Kidney (tissue), 14 donors: Measurements from ENCODE around the gene FBXL2. TPM values are rescaled to one million over a fixed set of nuclear protein-coding genes. Genes with fewer than 3 reads are reported as not detected.

Experiments used
- DNase-seq, 5 donors: peaks; one replicate each; pipeline ENCODE4 v3.0.0-alpha.2; 2013 to 2020
- FAIRE-seq: peaks from 2 replicates; lab custom pipeline; 2012; peaks lifted over from hg19 to GRCh38; lab: Jason Lieb, UNC
- H3K27ac ChIP-seq, 2 donors: one replicate each; pipeline ENCODE4 v1.7.0; 2013; ENCODE audit warnings: low read depth in 2 of 2, low read length in 2 of 2, inconsistent platforms in 1 of 2
- H3K27me3 ChIP-seq: one replicate; pipeline ENCODE4 v1.7.1; 2013; ENCODE audit warnings: low read length, inconsistent platforms; ENCODE audit not compliant: control insufficient read depth, insufficient read depth
- H3K36me3 ChIP-seq, 3 donors: one replicate each; pipeline versions ENCODE4 v1.7.0 to v1.7.1; 2013; ENCODE audit warnings: low read length in 3 of 3, control low read depth in 1 of 3, inconsistent platforms in 1 of 3; ENCODE audit not compliant: insufficient read depth in 3 of 3, control insufficient read depth in 2 of 3
- H3K4me1 ChIP-seq, 3 donors: one replicate each; pipeline versions ENCODE4 v1.7.0 to v1.7.1; 2013; ENCODE audit warnings: low read length in 3 of 3, inconsistent platforms in 1 of 3, low read depth in 1 of 3; ENCODE audit not compliant: control insufficient read depth in 2 of 3, insufficient read depth in 2 of 3
- H3K4me3 ChIP-seq, 3 donors: one replicate each; pipeline versions ENCODE4 v1.7.0 to v1.8.1; 2013; ENCODE audit warnings: low read length in 3 of 3, control low read depth in 1 of 3, inconsistent platforms in 1 of 3
- H3K9ac ChIP-seq, 3 donors: one replicate each; pipeline versions ENCODE4 v1.7.0 to v1.7.1; 2013; ENCODE audit warnings: low read length in 3 of 3, control low read depth in 1 of 3, inconsistent platforms in 1 of 3
- H3K9me3 ChIP-seq, 3 donors: one replicate each; pipeline versions ENCODE4 v1.7.0 to v1.7.1; 2013; ENCODE audit warnings: low read length in 3 of 3, control low read depth in 1 of 3, inconsistent platforms in 1 of 3; ENCODE audit not compliant: control insufficient read depth in 2 of 3, insufficient read depth in 1 of 3
- intact Hi-C: fragments of 100-400 bp; cut with DNase I; formaldehyde crosslinking; loops from one replicate; pipeline ENCODE4 v1.11.1; 2022
- polyA plus RNA-seq: library from polyadenylated mRNA; stranded (reverse); fragments of 350-450 nt; fragmentation: Illumina TruSeq; extraction: RNeasy Lipid Tissue Mini Kit (QIAGEN cat#74804); gene quantifications from one replicate; pipeline ENCODE4 v1.2.3, GENCODE V29; 2014; ENCODE audit warnings: low read depth, low replicate concordance; ENCODE audit not compliant: insufficient read depth
- total RNA-seq: library from RNA; stranded (reverse); fragmentation: NEBNext Ultra II Directional; extraction: Animal tissue kit (Norgen Biotek cat#: 25700); gene quantifications from one replicate; pipeline ENCODE4 v1.2.1, GENCODE V29; 2021
- TF ChIP-seq, protein P1 (sequence below): IDR thresholded peaks from 3 replicates; pipeline ENCODE4 v1.5.1; 2012; ENCODE audit warnings: mild to moderate bottlenecking, moderate library complexity, borderline replicate concordance; ENCODE audit not compliant: insufficient read depth; ENCODE audit errors: extremely low read depth
- donor health status: control.
- donor health status: control.
- donor health status: control.
- donor health status: control.
- donor health status: control.
- donor health status: DM: yes; HTN: yes; CAD: no.
- donor health status: Normal renal cell carcinoma (clear cell type).

Gene FBXL2
- total and polyA plus RNA-seq, 2 donors from 2014 or later: 10.8 to 18.3 TPM

DNA sequence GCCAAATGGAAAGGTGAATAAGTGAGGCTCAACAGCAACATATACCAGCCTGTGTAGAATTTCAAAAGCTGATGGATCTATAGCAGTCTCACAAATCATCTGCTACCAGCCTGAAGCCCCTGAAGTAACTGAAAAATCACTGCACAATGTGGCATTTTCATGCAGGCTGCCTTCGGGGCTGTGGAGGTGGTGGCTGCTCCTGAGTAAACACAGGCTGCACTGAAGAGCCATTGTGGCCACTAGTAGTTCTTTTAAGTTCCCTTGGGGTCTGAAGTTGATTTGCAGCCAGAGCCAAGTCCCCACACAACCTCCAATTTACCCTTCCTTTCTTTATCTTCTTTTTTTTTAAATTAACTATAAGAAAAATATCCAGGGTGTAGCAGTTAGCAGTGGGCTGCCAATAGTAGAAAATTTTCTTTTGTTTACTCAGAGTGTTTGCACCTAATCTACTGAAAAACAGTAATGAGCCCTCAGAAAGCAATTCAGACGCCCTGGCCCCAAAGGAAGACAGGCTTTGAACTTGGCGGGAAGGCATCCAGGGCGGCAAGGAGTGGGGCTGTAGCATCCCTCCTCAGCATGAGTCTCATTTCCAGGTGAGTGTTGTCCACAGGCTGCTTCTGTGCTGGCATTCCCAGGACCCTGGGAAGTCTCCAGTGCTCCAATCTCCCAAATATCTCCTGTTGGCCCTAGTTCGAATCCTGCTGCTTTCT lies 45.3 kb upstream of the FBXL2 start:
- H3K9me3 ChIP-seq: no peaks in the 10 kb centered on the region
- H3K9ac ChIP-seq: no peak overlapping the region
- DNase-seq: no peak
- H3K27ac ChIP-seq: no peak overlapping the region
- no peaks in the 10 kb centered on the region for H3K36me3 ChIP-seq
- H3K4me1 ChIP-seq: no peaks in the 10 kb centered on the region
- intact Hi-C loops: no loop called here
- TF ChIP-seq, protein P1, sequence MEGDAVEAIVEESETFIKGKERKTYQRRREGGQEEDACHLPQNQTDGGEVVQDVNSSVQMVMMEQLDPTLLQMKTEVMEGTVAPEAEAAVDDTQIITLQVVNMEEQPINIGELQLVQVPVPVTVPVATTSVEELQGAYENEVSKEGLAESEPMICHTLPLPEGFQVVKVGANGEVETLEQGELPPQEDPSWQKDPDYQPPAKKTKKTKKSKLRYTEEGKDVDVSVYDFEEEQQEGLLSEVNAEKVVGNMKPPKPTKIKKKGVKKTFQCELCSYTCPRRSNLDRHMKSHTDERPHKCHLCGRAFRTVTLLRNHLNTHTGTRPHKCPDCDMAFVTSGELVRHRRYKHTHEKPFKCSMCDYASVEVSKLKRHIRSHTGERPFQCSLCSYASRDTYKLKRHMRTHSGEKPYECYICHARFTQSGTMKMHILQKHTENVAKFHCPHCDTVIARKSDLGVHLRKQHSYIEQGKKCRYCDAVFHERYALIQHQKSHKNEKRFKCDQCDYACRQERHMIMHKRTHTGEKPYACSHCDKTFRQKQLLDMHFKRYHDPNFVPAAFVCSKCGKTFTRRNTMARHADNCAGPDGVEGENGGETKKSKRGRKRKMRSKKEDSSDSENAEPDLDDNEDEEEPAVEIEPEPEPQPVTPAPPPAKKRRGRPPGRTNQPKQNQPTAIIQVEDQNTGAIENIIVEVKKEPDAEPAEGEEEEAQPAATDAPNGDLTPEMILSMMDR: no peak
- FAIRE-seq: no peak
- no peak overlapping the region for H3K4me3 ChIP-seq
- no peaks in the 10 kb centered on the region for H3K27me3 ChIP-seq

DNA sequence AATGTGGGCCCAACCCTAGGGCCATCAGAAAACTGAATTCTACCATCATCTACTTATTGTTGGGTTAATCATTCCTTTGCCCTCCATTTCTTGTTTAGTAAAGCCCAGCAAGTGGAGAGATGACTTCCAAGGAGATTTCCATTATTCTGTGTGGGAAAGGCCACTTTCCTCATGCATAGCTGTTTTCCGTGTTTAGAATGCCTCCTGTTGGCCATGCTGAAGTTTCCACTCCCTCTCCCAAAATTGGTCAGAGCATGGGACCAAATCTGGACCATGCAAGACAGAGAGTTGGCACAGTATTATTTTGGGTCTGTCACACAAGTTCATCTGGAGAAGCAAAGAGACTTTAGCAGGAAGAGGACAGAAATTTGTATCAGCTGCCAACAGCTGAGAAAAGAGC lies 43.4 kb upstream of the FBXL2 start:
- H3K9ac ChIP-seq: no peak overlapping the region
- no peaks in the 10 kb centered on the region for H3K9me3 ChIP-seq
- DNase-seq (no peak), FAIRE-seq (no peak)
- TF ChIP-seq, protein P1: no peak
- H3K36me3 ChIP-seq: no peaks in the 10 kb centered on the region
- H3K27me3 ChIP-seq: no peaks in the 10 kb centered on the region
- H3K4me3 ChIP-seq: no peak overlapping the region
- H3K4me1 ChIP-seq: no peaks in the 10 kb centered on the region
- intact Hi-C loops: no loop called here
- no peak overlapping the region for H3K27ac ChIP-seq

DNA sequence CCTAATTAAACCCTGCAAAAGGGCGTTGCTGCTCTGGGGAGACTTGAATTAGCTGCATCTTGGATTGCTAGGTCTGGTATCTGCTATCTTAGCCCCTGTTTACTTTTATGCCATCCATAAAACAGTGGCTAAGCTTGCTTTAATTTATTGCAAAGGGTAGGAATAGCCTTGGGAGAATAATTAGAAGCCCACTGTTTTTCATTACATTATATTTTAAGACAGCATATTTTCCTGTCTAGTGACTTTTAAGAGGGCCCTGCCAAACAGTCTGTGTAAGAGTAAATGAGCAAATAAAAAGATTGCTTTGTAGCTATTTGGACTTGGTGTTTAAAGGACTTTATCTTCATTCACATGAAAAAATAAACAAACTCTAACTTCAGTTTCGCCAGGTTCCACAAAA lies 41.2 kb upstream of the FBXL2 start:
- Histone ChIP-seq H3K4me1 (no peaks in the 10 kb centered on the region), H3K36me3 (no peaks in the 10 kb centered on the region)

More for the DNA sequence above, 41.2 kb upstream of the FBXL2 start:
- no peak for DNase-seq
- FAIRE-seq: no peak
- intact Hi-C loops: no loop called here
- TF ChIP-seq, protein P1: no peak
- Histone ChIP-seq H3K4me3 (no peak overlapping the region), H3K27ac (no peak overlapping the region), H3K9ac (no peak overlapping the region), H3K9me3 (no peaks in the 10 kb centered on the region), H3K27me3 (no peaks in the 10 kb centered on the region)
